DLD1 (cell line): ENCODE results near the gene APBA2.

ENCODE experiments used
- in situ Hi-C: cut with HindIII; loops from 2 replicates; pipeline ENCODE4 v1.10.0; 2017; ENCODE audit warnings: low sequenced_read_pairs

The APBA2 gene

DNA sequence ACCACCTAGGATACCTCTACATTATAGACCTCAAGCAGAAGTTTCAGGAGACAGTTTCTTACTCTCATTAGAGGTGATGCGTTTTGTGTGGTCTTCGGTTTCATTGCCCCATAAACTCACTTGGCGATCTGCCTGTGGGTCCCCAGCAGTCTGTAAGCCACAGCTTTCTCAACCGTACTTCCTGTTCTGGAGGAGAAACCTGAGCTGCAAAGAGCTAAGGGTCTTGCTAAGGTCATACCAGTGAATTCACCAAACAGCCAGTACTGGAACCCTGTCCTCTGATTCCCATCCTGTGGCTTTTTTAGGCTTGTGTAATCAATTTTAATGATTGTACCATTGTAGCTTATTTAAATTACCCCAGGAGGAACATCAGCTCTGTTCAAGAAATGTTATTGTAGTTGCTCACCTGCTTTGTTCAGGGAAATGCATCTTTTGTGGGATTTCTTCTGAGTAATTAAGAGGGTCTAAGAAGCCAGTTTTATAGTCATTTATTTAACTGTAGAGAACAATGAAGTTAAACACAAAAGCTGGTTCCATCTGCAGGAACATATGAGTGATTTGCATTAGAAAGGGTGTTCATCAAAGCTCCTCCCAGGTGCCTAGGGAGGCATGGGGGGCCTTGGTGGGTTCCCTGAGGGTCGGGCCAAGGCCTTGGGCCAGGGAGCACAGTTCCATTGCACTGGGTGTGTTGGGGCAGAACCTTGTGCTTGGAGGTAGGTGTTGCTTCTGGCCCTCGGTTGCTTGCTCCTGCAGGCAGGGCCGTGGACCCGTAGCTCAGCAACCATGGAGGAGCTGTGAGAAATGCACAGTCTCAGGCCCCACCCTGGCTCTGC lies 69.6 kb downstream of the APBA2 start:
- in situ Hi-C loops, result no loop called here

DNA sequence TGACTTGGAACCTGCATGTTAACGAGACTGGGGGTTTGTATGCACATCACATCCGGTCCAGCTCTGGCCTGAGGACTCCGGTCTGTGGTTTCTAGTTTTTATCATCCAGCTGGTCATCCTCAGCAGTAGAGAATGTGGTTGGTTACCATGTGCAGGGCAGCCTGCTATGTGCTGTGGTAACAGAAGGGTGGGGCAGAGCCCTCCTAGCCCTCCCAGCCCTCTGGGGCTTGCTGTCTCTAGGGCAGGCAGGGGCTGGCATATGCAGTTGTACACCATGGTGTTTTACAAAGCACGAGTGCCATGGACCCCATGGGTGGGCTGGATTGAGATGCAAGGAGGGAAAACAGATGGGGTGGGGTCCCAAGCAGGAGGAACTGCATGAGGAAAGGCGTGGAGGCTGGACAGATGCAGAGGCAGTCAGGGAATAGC lies 70.2 kb downstream of the APBA2 start:
- in situ Hi-C loops, result no loop called here

DNA sequence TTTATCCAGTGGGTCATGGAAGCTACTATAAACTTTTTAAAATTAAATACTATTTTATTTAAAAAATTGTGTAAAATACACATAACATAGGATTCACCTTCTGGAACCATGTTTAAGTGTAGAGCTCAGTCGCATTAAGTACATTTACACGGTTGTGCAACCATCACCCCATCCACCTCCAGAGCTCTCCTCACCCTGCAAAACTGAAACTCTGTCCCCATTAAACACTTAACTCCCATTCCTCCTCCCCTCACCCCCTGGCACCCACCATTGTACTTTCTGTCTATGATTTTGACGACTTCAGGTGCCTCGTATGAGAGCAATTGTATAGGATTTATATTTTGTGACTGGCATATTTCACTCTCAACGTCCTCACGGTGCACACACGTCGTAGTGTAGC lies 70.7 kb downstream of the APBA2 start:
- in situ Hi-C loops, result no loop called here

DNA sequence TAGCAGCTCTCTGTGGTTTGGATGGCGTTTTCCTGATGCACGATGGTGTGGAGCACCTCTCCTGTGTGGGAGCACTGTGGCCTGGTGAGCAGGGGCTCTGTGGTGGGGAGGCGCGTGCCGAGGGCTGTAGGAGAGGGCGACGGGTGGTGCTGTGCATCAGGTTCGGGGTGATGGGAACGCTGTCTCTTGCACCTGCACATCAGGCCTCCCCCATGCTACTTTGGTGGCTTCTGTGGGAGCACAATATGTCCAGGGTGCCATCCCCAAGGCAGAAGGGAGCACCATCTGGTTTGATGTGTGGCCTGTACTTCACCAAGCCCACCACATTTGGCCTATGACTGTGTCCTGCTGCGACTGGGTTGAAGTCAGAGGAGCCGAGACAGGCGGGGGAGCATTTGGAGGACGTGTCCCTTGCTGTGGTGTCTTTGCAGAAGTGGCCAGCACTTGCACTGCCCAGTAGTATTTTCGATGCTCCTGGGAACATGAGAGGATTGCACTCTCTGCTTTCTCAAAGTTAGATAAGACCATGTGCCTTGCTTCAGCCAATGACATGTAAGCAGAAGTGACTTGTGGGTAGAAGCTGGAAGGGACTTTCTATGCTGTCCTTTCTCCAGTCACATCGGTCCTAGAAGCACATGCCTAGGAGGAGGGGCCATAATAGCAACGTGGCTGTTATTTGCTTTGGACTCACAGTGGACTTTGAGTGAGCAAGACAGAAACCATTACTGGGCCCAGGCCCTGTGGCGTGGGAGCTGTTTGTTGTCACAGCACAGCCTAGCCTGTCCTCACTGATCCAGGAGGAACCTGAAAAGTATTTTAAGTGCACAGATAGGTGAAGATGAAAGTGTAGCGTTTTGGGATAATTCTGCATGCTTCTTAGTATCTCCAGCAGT lies 72.1 kb downstream of the APBA2 start:
- in situ Hi-C loops, result no loop called here

DNA sequence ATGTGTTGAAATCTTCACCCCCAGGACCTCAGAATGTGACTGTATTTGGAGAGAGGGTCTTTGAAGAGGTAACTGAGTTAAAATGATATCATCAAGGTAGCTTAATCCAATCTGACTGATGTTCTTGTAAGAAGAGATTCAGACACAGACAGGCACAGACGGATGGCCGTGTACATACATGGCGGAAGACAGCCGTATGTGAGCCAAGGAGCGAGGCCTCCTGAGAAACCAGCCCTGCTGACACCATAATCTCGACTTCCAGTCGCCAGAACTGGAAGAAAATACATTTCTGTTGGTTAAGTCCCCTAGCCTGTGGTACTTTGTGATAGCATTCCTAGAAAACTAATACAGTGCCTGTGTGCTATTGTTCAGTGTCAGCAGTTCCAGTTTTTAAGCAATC lies 73.6 kb downstream of the APBA2 start:
- in situ Hi-C loops, result no loop called here

DNA sequence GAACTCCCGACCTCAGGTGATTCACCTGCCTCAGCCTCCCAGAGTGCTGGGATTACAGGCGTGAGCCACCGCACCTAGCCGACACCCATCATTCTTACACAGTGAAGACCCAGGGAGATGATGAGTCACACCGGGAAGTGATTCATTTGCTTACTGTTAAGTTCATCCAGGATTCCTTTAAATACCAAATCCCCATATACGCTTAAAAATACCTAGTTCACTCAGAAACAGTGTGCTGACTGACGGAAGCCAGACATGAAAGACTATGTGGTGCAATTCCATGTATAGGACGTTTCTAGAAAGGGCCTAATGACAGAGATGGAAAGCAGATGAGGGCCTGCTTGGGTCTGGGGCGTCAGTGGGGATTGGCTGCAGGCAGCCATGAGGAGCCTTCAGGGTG lies 75.2 kb downstream of the APBA2 start:
- in situ Hi-C loops, result no loop called here

DNA sequence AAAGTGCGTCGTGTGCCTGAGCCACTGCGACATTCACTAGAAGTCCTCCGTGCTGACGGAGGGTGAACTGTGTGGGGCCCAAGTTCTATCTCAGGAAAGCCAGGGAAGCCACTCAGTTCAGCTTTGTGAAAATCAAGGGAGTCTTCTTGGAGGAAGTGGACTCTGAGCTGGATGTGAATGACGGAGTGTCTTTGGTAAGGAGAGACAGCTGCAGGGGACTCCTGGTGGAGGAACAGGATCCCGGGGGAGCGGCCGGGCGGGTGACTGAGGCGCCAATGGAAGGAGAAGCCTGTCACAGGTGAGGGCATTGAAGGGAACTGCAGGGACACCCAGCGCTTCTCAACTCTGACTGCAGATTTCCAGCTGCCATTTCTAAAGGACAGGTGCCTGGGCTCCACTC lies 75.6 kb downstream of the APBA2 start:
- in situ Hi-C loops, result no loop called here

DNA sequence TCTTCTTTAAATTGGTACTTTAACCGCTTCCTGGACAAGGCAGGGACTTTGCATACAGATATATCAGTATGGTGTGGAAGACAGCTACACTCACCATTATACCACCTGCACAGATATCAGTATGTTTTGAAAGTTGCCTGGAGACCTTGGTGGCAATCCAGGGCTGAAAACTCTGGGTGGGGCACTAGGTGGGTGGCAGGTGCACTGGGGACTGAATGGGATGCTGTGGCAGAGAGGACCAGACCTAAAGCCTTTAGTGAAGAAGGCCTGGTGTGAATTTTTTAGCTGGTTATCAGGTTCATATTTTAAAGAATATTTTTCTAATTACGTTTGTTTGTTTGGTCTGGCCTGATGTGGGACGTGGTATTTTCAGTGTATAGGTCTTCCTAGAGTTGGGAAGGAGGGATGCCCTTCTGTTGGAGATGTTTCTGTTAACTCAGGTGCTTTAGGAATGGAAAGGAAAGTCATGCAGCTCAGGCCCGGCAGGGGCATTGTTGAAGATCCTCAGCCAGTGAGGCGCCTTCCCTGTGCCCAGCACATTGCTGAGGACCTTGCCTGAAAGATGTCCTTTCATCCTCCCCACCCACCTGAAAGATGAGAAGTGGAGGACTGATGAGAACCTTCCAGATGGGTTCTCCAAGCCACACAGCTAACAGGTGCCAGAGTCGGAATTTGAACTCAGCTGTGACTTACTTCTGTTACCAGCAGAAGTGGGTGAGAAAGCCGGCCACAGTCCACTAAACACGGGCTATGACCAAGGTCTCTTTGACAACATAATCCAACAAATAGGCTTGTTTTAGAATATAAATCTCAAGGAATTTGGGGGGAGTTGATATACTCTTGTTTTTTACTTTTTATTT lies 77.3 kb downstream of the APBA2 start:
- in situ Hi-C loops, result no loop called here

DNA sequence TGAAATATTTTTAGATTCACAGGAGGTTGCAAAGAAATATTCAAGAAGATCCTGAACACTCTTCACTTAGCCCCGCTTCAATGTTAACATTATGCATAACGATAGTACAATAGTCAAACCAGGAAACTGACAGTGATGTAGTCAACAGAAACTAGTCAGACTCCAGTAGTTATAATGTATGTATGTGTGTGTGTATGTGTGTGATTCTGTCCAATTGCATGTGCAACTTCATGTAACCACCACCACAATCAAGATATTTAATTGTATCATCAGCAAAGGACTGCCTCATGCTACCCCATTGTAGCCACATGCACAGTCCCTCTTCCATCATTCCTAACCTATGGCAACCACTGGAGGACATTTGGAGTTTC lies 77.9 kb downstream of the APBA2 start:
- in situ Hi-C loops, result no loop called here

DNA sequence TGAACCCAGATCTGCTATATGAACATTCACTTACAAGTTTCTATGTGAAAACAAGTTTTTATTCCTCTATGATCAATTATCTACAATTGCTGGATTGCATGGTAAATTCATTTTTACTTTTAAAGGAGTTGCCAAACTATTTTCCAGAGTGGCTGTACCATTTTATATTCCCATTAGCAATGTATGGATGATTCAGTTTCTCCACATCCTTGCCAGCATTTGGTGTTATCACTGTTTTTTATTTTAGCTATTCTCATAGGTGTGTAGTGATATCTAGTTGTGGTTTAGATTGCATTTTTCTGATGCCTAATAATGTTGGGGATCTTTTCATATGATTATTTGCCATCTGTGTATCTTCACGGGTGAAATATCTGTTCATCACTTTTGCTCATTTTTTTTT lies 78.3 kb downstream of the APBA2 start:
- in situ Hi-C loops, result no loop called here

DNA sequence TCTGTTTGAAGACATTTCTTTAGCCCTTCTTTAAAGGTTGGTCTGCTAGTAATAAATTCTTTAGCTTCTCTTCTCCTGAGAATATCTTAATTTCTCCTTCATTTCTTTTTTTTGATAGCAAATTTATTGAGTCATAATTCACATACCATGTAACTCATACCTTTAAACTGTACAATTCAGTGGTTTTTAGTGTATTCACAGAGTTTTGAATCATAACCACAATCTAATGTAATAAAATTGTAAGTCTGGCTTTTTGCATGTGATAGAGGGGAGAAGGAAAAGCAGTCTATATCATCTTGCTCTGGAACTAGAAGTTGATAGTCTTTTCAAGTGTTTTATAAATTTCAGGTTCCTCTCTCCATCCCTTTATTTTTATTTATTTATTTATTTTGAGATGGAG lies 81.3 kb downstream of the APBA2 start:
- in situ Hi-C loops, result no loop called here

DNA sequence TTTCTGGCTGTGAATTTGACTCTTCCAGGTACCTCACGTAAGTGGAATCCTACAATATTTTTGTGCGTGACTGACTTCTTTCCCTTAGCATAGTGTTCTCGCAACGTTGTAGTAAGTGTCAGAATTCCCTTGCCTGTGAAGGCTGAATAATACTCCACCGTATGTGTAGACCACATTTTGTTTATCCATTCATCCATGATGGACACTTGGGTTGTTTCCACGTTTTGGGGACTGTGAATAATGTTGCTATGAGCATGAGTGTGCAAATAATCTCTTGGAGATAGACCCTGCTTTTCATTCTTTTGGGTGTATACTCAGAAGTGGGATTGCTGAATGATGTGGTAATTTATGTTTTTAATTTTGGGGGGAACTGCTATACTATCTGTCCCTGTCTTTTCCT lies 82.2 kb downstream of the APBA2 start:
- in situ Hi-C loops, result no loop called here

DNA sequence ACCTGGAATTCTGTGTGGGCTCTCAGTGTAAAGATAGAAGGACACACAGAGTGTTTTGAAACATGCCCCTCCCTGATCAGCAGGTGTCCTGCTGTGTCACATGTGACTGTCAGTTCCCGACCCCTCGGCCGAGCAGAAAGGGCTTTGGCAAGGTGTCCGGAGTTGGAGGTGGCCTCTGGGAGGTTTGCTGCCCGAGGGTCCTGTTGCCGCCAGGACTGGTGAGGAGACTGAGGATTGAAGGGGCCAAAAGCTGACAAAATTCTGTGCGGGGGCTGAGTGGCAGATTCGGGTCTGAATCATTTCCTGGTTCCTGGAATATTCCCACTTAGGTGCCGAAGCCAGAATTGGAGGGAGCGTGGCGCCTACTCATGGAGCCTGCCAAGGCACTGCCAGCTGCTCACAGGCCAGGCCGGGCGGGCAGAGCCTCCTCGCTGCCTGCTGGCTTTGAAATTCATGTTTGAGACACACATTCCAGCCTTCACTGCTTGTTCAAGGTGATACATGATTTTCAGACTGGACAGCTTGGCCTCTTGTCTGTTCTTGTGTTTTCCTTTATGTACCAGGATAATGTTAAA lies 83.8 kb downstream of the APBA2 start:
- in situ Hi-C loops, result no loop called here

DNA sequence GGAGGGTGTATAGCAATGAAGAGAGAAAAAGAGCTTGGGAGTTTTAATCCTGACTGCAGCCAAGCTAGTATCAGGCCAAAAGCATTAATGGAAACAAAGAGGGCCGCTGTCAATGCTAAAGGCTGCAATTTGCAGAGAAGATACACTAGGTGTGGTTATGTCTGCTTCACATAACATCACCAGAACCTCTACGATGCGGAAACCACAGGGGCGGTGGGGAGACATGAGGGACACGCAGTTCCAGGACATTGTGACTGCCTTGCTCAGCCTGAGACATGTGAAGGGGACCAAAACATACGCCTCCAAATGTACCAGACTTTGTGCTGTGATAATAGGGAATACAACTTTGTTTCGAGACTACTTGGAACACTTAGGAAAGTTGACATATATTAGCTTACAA lies 88.4 kb downstream of the APBA2 start:
- in situ Hi-C loops, result no loop called here

DNA sequence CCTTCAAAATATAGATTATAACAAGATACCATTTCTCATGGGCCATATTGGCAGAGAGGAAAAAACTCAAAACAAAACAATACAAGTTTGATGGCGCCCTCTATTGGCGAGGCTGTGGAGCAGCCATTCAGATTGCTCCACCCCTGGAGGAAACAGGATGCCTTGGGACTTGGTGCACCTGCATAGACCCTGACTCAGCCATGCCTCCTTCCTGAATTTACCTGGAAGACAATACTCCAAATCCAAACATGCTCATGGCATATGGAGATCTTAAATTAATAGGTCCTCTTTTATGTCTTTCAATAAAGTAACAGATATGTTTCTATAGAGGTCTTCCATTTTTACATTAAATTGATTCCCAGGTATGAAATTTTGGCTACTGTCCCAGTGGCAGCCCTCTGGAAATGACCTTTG lies 90.0 kb downstream of the APBA2 start:
- in situ Hi-C loops, result no loop called here

DNA sequence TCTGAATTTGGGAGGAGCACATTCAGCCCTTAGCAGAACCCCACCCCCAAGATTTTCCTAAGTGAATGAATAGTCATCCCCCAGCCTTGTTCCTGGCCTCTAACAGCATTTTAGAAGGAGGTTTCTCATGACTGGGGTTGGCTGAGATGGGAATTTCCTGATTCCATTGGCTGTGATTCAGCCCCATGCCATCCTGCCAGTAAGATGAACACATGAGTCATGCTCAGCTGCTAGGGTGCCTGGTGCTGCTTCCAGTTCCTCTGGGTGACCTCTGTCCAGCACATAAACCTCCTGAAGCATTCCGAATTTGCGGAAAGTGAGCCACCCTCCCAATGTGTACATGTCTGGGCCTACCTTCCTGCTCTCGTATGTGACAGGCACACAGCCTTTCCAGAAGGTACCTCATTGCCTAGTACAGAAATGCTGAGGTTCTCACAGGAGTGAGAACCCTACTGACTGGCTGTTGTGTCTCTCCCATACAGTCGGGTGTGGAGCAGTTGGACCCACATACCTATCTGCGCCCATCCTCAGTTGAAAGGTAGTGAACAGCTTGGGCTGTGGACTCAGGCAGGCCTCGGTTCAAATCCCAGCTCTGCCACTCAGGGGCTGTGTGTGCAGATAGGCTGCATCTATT lies 91.7 kb downstream of the APBA2 start:
- in situ Hi-C loops, result no loop called here

DNA sequence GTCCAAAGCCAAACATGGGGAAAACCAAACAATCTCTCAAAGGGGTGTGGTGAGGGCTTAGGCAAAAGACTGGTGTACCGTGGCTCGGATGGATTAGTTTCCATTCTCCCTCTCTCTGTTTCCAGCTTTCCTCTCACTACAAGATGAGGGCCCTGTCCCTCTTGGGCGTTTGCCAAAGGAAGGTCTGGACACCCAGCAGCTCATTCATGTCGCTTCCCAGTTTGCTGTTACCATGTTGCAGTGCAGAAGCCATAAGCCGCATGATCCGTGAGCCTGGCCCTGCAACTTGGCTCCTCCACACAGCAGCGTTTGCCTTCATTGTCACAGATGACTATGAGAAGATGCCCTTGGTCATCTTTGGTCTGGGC lies 92.2 kb downstream of the APBA2 start:
- in situ Hi-C loops, result no loop called here

DNA sequence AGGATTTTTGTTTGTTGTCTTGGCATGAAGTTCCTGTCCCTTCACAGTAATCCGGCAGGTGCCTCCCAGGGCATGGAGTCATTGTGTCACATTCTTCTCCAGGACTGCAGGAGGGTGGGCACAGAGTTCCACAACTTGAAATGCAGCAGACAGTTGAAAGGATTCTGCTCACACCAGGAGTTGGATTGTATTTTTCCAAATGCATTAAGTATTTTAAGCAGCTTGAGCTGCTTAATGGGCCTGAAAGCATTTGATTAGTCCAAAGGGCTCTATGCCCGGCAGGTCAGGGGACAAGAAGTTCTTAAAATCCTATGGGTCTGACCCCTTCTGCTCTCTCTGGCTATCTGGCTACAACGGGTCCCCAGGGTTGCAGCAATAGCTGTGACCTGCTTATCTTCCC lies 92.9 kb downstream of the APBA2 start:
- in situ Hi-C loops, result no loop called here

DNA sequence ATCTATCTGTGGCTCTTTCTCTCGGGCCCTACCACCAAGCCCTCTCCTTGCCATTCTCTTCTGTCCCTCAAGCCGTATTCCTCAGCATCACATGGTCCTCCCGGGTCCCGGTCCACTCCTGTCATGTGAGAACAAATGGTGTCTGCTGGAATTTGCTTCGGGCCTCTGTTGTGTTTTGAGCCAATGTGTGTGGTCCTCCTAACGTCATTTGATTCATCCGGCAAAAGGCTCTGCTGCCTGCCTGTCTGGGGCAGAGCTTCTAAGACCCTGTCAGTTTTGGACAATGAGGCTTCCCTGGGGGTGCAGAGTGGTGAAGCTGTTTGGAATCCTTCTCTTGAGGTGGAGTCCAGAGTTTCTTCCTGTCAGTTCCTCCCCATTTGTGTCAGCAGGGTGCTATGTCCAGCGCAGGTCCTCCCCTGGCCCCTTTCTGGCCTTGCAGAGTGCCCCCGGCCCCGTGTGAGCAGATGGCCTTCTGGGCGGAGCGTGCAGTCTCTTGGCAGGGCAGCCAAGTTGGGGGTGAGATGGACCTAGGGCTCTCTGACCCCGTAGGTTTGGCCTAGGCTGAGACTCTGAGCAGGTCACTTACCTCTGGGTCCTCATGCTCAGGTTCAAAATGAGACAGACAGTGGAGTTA lies 93.6 kb downstream of the APBA2 start:
- in situ Hi-C loops, result no loop called here
